NCI-H187 (cell line): Measurements from ENCODE around the gene ZNF385B.

Source experiments
- DNase-seq, 2 experiments: peaks; one replicate each; lab custom pipeline; 2025; lab: John Stamatoyannopoulos, UW

Gene ZNF385B

DNA sequence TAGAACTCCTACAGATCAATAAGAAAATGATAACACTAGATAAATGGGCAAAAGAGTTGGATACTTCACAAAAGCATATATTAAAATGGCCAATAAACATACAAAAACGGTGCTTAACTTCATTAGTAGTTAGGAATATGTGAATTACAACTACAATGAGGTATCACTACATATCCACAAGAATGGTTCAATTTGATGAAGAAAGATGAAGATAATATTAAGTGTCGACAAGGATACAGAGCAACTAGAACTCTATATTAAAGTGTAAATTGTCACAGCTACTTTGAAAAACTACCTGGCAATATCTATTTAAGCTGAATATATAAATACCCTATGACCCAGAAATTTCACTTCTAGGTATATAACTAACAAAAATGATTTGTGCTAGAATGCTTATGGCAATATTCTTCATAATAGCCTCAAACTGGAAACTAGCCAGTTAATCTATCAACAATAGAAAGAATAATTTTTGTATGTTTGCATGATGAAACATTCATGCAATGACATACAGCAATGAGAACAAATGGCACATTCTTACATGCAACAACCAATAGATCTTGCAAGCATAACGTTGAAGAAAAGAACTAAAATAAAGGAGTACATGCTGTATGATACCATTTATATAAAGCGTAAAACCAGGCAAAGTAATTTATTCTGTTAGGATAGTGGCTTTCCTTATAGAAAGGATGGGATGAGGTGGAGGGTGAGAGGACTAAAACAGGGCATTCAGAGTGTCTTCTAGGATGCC lies 306.6 kb downstream of the ZNF385B start:
- no peak for DNase-seq

- no peak for DNase-seq
Measured at GRCh38 chr2:179553382-179553781, 308.0 kb downstream of the ZNF385B start.

DNA sequence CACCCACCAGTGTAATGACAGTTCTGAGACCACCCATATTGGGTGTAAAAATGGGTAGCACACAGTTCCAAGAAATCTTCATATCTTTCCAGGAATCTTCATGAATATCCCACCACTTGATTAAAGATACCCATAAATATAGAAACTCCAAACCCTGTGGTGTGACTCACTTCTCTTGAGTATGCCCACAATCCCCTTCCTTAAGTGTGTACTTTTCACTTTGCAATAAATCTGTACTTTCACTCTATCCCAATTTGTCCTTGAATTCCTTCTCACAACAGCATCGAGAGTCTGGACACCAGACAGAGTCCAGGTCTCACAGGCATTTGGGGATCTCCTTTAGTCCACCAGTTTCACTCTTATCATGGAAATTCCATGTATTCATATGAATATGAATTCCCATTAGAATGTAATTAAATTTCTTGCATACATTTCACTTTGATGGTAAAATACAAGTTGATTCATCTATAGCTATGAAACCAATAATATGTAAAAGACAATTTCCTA lies 309.8 kb downstream of the ZNF385B start:
- no peak for DNase-seq

DNA sequence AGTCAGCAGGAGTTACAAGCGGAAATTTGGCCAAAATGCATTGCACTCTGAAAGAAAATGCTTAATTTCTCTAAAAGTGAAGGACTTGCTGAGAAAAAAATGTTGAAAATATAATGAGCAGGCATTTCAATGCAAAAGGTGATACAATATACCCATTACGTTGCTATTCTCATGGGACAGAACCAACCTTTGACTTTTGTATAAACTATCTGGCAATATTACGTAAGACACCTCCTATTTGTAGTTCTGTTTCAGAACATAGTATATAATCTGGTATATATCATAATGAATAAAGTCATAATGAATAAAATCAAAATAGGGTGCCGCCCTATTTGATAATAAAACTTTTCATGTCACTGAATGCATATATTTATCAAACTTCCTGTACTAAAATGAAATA lies 310.6 kb downstream of the ZNF385B start:
- DNase-seq = no peak

DNA sequence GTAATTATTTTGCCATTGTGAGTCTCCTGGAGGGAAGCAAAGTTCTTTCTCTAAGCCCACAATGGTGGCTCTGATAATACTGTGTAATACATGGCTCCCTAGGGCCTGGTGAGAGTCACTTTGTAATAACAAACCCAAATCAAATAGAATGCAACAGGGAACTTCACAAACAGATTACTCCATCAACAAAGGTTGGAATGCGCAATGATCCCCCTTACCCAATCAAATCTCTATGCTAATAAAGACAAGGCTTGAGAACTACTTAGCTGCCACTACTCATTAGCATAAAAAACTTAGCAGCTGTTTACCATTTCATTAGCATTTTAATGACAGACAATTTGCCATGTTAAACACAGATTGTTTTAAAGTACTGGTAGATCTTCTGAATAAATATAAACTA lies 311.2 kb downstream of the ZNF385B start:
- DNase-seq = no peak

GRCh38 chr2:179546656-179547055 lies 314.8 kb downstream of the ZNF385B start:
- no peak for DNase-seq

GRCh38 chr2:179545024-179545423 lies 316.4 kb downstream of the ZNF385B start:
- DNase-seq = no peak

- DNase-seq = no peak
Measured at GRCh38 chr2:179543361-179543901, 318.0 kb downstream of the ZNF385B start.

DNA sequence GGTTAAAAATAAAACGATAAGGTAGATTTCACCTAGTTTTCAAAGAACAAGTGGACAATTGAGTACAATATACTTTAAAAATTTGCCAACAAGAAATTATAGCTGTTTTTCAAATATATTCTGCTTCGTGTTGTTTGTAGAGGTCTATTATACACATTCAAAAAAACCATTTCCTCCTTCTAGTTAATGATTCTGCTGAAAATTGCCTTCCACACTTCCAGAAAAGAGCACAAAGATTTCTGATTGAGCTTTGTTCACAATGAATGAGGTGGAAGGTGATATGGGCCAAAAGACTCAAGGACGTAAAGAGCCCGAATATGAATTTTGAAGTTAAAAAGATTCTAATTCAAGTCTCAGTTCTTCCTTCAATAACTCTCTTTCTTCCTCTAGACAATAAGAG lies 319.8 kb downstream of the ZNF385B start:
- no peak for DNase-seq

DNA sequence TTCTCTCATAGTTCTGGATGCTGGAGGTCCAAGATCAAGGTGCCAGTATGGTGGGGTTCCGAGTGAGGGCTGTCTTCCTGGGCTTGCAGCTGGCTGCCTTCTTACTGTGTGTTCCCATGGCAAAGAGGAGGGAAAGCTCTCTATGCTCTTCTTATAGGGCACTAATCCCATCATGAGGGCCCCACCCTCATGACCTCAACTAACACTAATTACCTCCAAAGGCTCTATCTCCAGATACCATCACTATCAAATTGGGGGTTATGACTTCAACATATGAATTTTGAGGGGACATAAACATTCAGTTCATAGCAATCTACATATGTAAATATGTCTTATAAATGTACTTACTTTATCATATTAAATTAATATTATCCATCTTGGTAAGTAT lies 322.3 kb downstream of the ZNF385B start:
- no peak for DNase-seq

DNA sequence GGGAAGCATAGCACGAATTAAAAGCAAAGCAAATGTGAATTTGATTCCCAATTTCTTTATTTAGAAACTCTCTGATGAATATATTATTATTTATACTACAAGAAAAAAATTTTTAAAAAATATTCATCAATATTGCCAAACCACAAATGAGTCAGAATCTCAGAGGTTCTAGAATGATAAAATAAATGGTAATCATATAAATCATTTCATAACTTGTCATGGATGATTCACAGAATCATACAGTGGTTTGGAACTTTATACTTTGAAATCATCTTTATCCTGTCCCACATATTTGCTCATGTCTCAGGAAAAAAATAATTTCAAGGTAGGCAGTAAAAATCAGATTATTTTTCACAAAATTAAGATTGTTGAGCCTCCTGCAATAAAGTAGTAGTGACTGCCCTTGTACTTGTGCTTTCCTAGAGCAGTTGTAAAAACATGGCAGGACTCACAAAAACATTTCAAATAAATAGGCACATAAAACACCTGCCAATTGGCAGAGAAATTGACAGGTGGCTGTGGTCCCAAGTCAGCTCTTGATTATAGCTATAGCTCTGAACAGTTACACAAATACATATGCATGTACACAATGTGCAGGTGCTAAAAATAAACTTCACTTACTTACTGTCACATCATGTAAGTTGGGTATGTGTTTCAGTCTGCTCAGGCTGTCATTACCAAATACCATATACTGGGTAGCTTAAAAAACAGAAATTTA lies 322.8 kb downstream of the ZNF385B start:
- no peak for DNase-seq

GRCh38 chr2:179536185-179536584 lies 325.2 kb downstream of the ZNF385B start:
- DNase-seq = no peak

DNA sequence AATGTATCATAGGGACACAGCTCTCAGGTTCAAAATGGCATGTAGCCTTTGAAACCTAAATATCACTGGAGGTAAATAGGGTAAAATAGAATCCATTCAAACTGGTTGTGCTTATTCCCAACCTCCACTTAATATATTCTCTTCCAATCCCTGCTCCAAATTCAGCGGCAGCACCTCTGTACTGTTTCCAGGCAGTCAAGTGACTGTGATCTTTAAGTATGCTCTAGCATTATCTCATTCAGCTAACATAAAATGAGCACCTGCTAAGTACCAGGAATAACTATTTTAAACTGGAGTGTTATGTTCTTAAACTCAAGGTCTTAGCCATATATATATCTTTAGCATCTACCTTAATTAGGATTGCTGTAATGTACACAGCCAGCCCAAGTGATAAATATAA lies 327.5 kb downstream of the ZNF385B start:
- DNase-seq = no peak

GRCh38 chr2:179532863-179533278 lies 328.5 kb downstream of the ZNF385B start:
- DNase-seq = no peak

- DNase-seq = no peak
Measured at GRCh38 chr2:179528576-179529069, 332.8 kb downstream of the ZNF385B start.

DNA sequence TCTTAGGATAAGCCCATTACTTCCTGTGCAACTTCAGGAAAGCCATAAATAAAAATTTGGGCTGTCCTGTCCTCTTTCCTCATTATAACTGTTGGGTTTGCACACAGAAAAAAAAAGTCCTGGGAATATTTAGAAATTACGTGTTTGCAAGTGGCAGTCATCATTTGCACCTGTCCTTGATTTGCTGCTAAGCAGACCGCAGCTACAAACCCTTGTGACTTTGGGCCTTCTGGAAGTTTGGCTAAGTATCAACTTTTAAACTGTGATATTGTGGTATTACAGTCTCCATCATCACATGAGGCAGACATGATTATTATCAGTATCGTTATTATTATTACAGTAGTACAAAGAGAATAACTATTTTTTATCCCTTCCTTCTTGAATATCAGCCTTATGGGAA lies 336.1 kb downstream of the ZNF385B start:
- DNase-seq = no peak

DNA sequence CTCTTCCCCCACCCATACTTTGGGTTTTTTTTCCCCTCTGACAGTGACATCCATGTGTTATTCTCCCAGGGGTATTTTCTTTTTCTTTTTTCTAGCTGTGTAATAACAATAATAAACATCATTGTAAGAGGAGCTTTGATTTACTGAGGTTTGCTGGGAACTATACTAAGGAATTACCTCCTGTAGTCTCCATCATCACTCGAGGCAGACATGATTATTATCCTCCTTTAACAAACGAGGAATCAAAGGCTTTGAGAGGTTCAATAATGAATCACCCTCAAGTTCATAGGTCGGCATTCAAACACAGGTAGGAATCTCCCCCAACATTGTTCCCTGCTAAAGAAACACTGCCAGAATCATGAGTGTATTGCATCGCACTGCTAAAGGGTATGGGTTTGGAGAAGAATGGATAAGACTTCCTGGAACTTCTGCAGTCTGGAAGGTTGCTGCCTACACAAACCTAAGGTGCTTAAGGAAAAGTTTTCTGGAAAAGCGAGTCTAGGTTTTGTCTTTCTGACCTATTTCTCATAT lies 336.5 kb downstream of the ZNF385B start:
- no peak for DNase-seq

GRCh38 chr2:179521944-179522343 lies 339.5 kb downstream of the ZNF385B start:
- no peak for DNase-seq

DNA sequence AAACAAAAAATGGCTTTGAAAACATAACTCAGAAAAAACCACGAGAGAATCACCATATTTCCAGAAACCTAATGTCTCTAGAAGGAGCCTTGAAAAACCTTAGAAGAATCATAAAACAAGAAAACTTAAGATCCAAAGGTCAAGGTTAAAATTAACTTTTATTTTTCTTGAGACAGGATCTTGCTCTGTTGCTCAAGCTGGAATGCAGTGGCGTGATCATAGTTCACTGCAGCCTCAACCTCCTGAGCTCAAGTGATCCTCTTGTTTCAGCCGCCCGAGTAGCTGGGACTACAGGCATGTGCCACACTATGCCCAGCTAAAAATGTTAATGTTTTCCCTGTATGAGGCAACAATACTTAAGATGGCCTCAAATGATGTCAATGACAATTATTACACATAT lies 342.6 kb downstream of the ZNF385B start:
- DNase-seq = no peak

GRCh38 chr2:179513181-179513580 lies 348.2 kb downstream of the ZNF385B start:
- DNase-seq = no peak

- no peak for DNase-seq
Measured at GRCh38 chr2:179512281-179513035, 349.0 kb downstream of the ZNF385B start.
